ENCODE results near the gene NPTX2.

NPTX2 gene

DNA sequence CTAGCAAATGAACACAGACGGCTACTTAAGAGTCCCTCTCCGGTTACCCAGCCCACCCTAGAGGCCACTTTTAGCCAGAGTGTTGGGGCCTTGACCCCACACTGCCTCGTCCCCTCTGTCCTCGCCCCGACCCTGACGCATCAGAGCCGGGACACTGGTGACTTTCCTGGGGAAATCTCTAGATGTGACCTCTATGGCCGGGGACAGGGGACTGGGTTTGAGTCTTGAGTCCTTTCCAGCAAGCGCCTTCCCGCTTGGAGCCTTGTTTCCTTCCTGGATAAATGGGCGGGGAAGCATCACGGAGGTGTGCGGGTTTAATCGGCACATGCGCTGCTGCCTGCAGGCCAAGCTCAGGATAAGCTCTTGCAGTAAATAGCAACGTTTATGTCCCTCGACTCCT is 40.7 kb downstream of the NPTX2 start:
- Histone ChIP-seq H3K4me3 (replicated peaks; ENCODE audit: low read depth, low read length) (no peak overlapping the region), H3K36me3 (ENCODE audit: control insufficient read depth, insufficient read depth, low read length) (no peaks in the 10 kb centered on the region), H3K27me3 (replicated peaks; ENCODE audit: control insufficient read depth, insufficient read depth, low read length) (no peaks in the 10 kb centered on the region)
- TF ChIP-seq, protein P1, sequence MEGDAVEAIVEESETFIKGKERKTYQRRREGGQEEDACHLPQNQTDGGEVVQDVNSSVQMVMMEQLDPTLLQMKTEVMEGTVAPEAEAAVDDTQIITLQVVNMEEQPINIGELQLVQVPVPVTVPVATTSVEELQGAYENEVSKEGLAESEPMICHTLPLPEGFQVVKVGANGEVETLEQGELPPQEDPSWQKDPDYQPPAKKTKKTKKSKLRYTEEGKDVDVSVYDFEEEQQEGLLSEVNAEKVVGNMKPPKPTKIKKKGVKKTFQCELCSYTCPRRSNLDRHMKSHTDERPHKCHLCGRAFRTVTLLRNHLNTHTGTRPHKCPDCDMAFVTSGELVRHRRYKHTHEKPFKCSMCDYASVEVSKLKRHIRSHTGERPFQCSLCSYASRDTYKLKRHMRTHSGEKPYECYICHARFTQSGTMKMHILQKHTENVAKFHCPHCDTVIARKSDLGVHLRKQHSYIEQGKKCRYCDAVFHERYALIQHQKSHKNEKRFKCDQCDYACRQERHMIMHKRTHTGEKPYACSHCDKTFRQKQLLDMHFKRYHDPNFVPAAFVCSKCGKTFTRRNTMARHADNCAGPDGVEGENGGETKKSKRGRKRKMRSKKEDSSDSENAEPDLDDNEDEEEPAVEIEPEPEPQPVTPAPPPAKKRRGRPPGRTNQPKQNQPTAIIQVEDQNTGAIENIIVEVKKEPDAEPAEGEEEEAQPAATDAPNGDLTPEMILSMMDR (IDR thresholded peaks at IDR 0.05; ENCODE audit: insufficient read depth, low read length, poor library complexity, severe bottlenecking), result no peak
- no peak for DNase-seq (ENCODE audit: extremely low read depth, insufficient read length)

GRCh38 chr7:98659756-98660155 is 42.7 kb downstream of the NPTX2 start:
- TF ChIP-seq, protein P1 (IDR thresholded peaks at IDR 0.05; ENCODE audit: insufficient read depth, low read length, poor library complexity, severe bottlenecking), result no peak
- no peak overlapping the region for H3K4me3 ChIP-seq (replicated peaks; ENCODE audit: low read depth, low read length)
- H3K36me3 ChIP-seq (ENCODE audit: control insufficient read depth, insufficient read depth, low read length), result no peaks in the 10 kb centered on the region
- no peak for DNase-seq (ENCODE audit: extremely low read depth, insufficient read length)
- no peaks in the 10 kb centered on the region for H3K27me3 ChIP-seq (replicated peaks; ENCODE audit: control insufficient read depth, insufficient read depth, low read length)

GRCh38 chr7:98661607-98662006 is 44.5 kb downstream of the NPTX2 start:
- no peaks in the 10 kb centered on the region for H3K36me3 ChIP-seq (ENCODE audit: control insufficient read depth, insufficient read depth, low read length)
- TF ChIP-seq, protein P1 (IDR thresholded peaks at IDR 0.05; ENCODE audit: insufficient read depth, low read length, poor library complexity, severe bottlenecking), result no peak
- DNase-seq (ENCODE audit: extremely low read depth, insufficient read length), result no peak
- H3K4me3 ChIP-seq (replicated peaks; ENCODE audit: low read depth, low read length), result no peak overlapping the region
- no peaks in the 10 kb centered on the region for H3K27me3 ChIP-seq (replicated peaks; ENCODE audit: control insufficient read depth, insufficient read depth, low read length)

GRCh38 chr7:98662289-98662688 is 45.2 kb downstream of the NPTX2 start:
- no peaks in the 10 kb centered on the region for H3K27me3 ChIP-seq (replicated peaks; ENCODE audit: control insufficient read depth, insufficient read depth, low read length)
- TF ChIP-seq, protein P1 (IDR thresholded peaks at IDR 0.05; ENCODE audit: insufficient read depth, low read length, poor library complexity, severe bottlenecking), result no peak
- H3K36me3 ChIP-seq (ENCODE audit: control insufficient read depth, insufficient read depth, low read length), result no peaks in the 10 kb centered on the region
- DNase-seq (ENCODE audit: extremely low read depth, insufficient read length), result no peak
- H3K4me3 ChIP-seq (replicated peaks; ENCODE audit: low read depth, low read length), result no peak overlapping the region

- DNase-seq (ENCODE audit: extremely low read depth, insufficient read length), result no peak
- Histone ChIP-seq H3K27me3 (replicated peaks; ENCODE audit: control insufficient read depth, insufficient read depth, low read length) (no peaks in the 10 kb centered on the region), H3K4me3 (replicated peaks; ENCODE audit: low read depth, low read length) (no peak overlapping the region), H3K36me3 (ENCODE audit: control insufficient read depth, insufficient read depth, low read length) (no peaks in the 10 kb centered on the region)
- TF ChIP-seq, protein P1 (IDR thresholded peaks at IDR 0.05; ENCODE audit: insufficient read depth, low read length, poor library complexity, severe bottlenecking), result no peak
Measured at GRCh38 chr7:98664882-98665281, 47.8 kb downstream of the NPTX2 start.

DNA sequence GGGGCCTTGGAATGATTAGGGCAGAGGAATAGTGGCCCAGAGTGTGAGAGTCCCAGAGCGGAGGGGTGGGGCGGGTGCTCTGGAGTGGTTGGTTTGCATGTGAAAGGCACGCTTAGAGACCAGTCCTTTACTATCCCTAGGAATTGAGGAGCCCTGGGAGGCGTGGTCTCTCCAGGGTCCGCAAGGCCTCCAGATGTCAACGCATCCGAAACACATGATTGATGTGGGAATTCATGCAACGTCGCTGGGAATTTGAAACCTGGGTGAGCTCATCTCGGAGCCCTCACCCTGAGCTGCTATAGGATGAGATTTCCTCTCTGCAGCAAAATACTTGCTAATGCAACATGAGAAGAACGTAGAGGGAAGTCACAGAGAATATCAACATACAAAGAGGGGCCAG is 51.2 kb downstream of the NPTX2 start:
- TF ChIP-seq, protein P1 (IDR thresholded peaks at IDR 0.05; ENCODE audit: insufficient read depth, low read length, poor library complexity, severe bottlenecking), result no peak
- Histone ChIP-seq H3K4me3 (replicated peaks; ENCODE audit: low read depth, low read length) (no peak overlapping the region), H3K27me3 (replicated peaks; ENCODE audit: control insufficient read depth, insufficient read depth, low read length) (no peaks in the 10 kb centered on the region), H3K36me3 (ENCODE audit: control insufficient read depth, insufficient read depth, low read length) (no peaks in the 10 kb centered on the region)
- no peak for DNase-seq (ENCODE audit: extremely low read depth, insufficient read length)

Measured in GM06990 (cell line).